Esophagus muscularis mucosa (tissue), 3 donors: ENCODE measurements around the gene SLAMF7.

Source experiments
- EP300 ChIP-seq: sonication (generic); formaldehyde crosslinking; IDR thresholded peaks from one replicate; pipeline ENCODE4 v1.6.1; 2017; ENCODE audit warnings: antibody characterized with exemption
- POLR2A ChIP-seq: fragments of 450-650 bp; IDR thresholded peaks from one replicate; pipeline ENCODE4 v1.6.1; 2017; ENCODE audit warnings: antibody characterized with exemption, moderate library complexity, mild to moderate bottlenecking, low read depth
- POLR2AphosphoS5 ChIP-seq, 2 donors: sonication (generic); formaldehyde crosslinking; IDR thresholded peaks; one replicate each; pipeline ENCODE4 v1.6.1; 2017; ENCODE audit warnings: antibody characterized with exemption in 2 of 2

DNA sequence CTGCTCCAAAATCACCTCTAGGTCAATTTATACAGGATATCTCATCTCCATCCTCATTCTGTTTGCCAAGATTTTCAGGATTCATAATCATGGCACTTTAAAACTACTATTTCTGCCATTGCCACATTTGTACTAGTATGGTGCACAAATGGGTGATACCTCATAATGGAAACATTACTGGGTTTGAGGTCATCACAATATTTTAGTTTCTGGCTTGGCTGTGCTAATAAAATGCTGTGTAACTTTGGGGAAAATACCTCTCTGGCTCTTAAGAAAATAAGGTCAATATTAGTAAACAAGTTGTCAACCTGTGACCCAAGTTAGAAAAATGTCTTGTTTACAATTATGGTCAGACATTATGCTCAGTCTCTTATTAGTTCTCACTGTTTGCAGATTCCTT, 4.7 kb upstream of the SLAMF7 start:
- TF ChIP-seq EP300 (no peak), POLR2A (no peak), POLR2AphosphoS5 (IDR thresholded peaks at IDR 0.05) (no peak)
